Left cardiac atrium (tissue), 4 donors: Measurements from ENCODE around the gene MPV17L2. TPM values are rescaled to one million over a fixed set of nuclear protein-coding genes. Genes with fewer than 3 reads are reported as not detected.

Experiments
- ATAC-seq, 2 donors: fragments of 200-7000 bp; cut with Tn5 transposase; one replicate each; pipeline ENCODE4 v1.9.1; 2020; ENCODE audit warnings: mild to moderate bottlenecking in 2 of 2, moderate library complexity in 2 of 2
- DNase-seq: peaks from one replicate; pipeline ENCODE4 v3.0.0-alpha.2; 2020
- intact Hi-C, 2 donors: fragments of 100-400 bp; cut with DNase I; formaldehyde crosslinking; loops; one replicate each; pipeline versions ENCODE4 v1.14.1 to v1.15.1; 2022 to 2023
- long read RNA-seq: library from polyadenylated mRNA; unstranded; transcript quantifications from one replicate; pipeline ENCODE4 v2.0.0, GENCODE V29; 2021
- total RNA-seq, 2 donors: library from RNA; stranded (reverse); fragmentation: NEBNext Ultra II Directional; extraction: Animal tissue kit (Norgen Biotek cat#: 25700); gene quantifications; one replicate each; pipeline ENCODE4 v1.2.1, GENCODE V29; 2021
- donor health status: DM: no; HTN: yes; CAD: no.
- donor health status: DM: no; HTN: yes; CAD: no; lungs with severe emphysema.
- donor health status: DM: yes; HTN: yes; CAD: no.
- donor health status: Dilated cardiomyopathy.

MPV17L2 gene
- total RNA-seq: 10 to 100 TPM in 1 of 2 donors, 1 to 10 TPM in 1; 8.7 to 13.4 TPM
- long read RNA-seq, transcript MPV17L2-204 (5 exons, 1,408 nt): major isoform, 21 of 22 reads
- long read RNA-seq, partial matches to known transcripts: 0 of 22 reads
- long read RNA-seq, other reads (novel, unspliced or antisense): 1 of 22 reads

- ATAC-seq: peak; percentile 95 to 96
- intact Hi-C loops: no loop called here
- DNase-seq: peak; percentile 100
These were observed at the start of gene MPV17L2 for GRCh38 chr19:18192673-18193387. Gene MPV17L2 (plus strand): TSS chr19:18193218. CDS start chr19:18193282, 64 bp downstream.

- intact Hi-C loops: no loop called here
- ATAC-seq (no peak), DNase-seq (no peak)
These were observed 49.1 kb upstream of the MPV17L2 start for GRCh38 chr19:18143902-18144301.

GRCh38 chr19:18144361-18144760 lies 48.7 kb upstream of the MPV17L2 start:
- DNase-seq (no peak), ATAC-seq (no peak)
- intact Hi-C loops: no loop called here

- DNase-seq (no peak), ATAC-seq (no peak)
- intact Hi-C loops: no loop called here
These were observed 48.1 kb upstream of the MPV17L2 start for GRCh38 chr19:18144906-18145305.

- intact Hi-C loops: no loop called here
- no peak for ATAC-seq
These were observed 47.5 kb upstream of the MPV17L2 start for GRCh38 chr19:18145391-18145999.

GRCh38 chr19:18147396-18147795 lies 45.6 kb upstream of the MPV17L2 start:
- no peak for ATAC-seq

More at GRCh38 chr19:18145391-18145999, 47.5 kb upstream of the MPV17L2 start:
- DNase-seq: no peak

GRCh38 chr19:18149596-18149975 lies 43.4 kb upstream of the MPV17L2 start:
- DNase-seq (no peak), ATAC-seq (no peak)
- intact Hi-C loops: no loop called here

More at GRCh38 chr19:18147396-18147795, 45.6 kb upstream of the MPV17L2 start:
- DNase-seq: no peak
- intact Hi-C loops: no loop called here

GRCh38 chr19:18150776-18151624 lies 42.0 kb upstream of the MPV17L2 start:
- no peak for DNase-seq
- ATAC-seq: no peak
- intact Hi-C loops: loop anchor here in 1 of 2 donors (5.0 kb wide), 1 partner anchor 34 kb away; no protein-coding TSS in a partner anchor

- intact Hi-C loops: loop anchor here in 1 of 2 donors (5.0 kb wide), 1 partner anchor 35 kb away; no protein-coding TSS in a partner anchor
- peak; percentile 64 to 81 for ATAC-seq
- DNase-seq: peak; percentile 97
These were observed 40.6 kb upstream of the MPV17L2 start for GRCh38 chr19:18152442-18152816.

- ATAC-seq: peak; percentile 90 to 91
- intact Hi-C loops: loop anchor here in 1 of 2 donors (5.0 kb wide), 1 partner anchor 36 kb away; no protein-coding TSS in a partner anchor
- DNase-seq: peak; percentile 100
These were observed 40.0 kb upstream of the MPV17L2 start, which contains the start of gene PIK3R2 for GRCh38 chr19:18152817-18153555. Gene PIK3R2 (plus strand): TSS chr19:18153163. CDS start chr19:18155880, 2,717 bp downstream.

- DNase-seq (peak; percentile 35), ATAC-seq (peak in 1 of 2 donors; percentile 1)
- intact Hi-C loops: loop anchor here in 1 of 2 donors (5.0 kb wide), 1 partner anchor 36 kb away; no protein-coding TSS in a partner anchor
These were observed 39.4 kb upstream of the MPV17L2 start for GRCh38 chr19:18153556-18154134.

- intact Hi-C loops: no loop called here
- no peak for DNase-seq
These were observed 37.6 kb upstream of the MPV17L2 start for GRCh38 chr19:18155095-18156087.

GRCh38 chr19:18156268-18156667 lies 36.8 kb upstream of the MPV17L2 start:
- intact Hi-C loops: no loop called here
- ATAC-seq (no peak), DNase-seq (no peak)

More at GRCh38 chr19:18155095-18156087, 37.6 kb upstream of the MPV17L2 start:
- ATAC-seq: no peak

- ATAC-seq: peak; percentile 18 to 22
- peak; percentile 91 for DNase-seq
- intact Hi-C loops: no loop called here
These were observed 36.1 kb upstream of the MPV17L2 start for GRCh38 chr19:18156841-18157464.

- DNase-seq (no peak), ATAC-seq (no peak)
- intact Hi-C loops: no loop called here
These were observed 35.5 kb upstream of the MPV17L2 start for GRCh38 chr19:18157465-18158063.

GRCh38 chr19:18158467-18158866 lies 34.6 kb upstream of the MPV17L2 start:
- ATAC-seq (no peak), DNase-seq (no peak)
- intact Hi-C loops: no loop called here
